Esophagus squamous epithelium (tissue), 5 donors: ENCODE measurements around the gene GSC. TPM values are rescaled to one million over a fixed set of nuclear protein-coding genes. Genes with fewer than 3 reads are reported as not detected.

Source experiments
- DNase-seq: peaks from one replicate; lab custom pipeline; 2025; lab: John Stamatoyannopoulos, UW
- H3K27ac ChIP-seq, 4 donors: fragments of 200-600 bp; sonication (generic); one replicate each; pipeline ENCODE4 v1.5.1; 2016 to 2019; ENCODE audit warnings: mild to moderate bottlenecking in 1 of 4
- H3K27me3 ChIP-seq, 4 donors: fragments of 200-600 bp; sonication (generic); 1 replicate in 3 of 4; 2 replicates in 1 of 4; pipeline versions ENCODE4 v1.5.1 to v1.6.0; 2017 to 2021; ENCODE audit warnings: antibody characterized with exemption in 1 of 4
- H3K36me3 ChIP-seq, 3 donors: fragments of 200-600 bp; sonication (generic); one replicate each; pipeline ENCODE4 v1.5.1; 2016 to 2019
- H3K4me1 ChIP-seq, 3 donors: fragments of 200-600 bp; sonication (generic); one replicate each; pipeline ENCODE4 v1.5.1; 2017 to 2019
- H3K4me3 ChIP-seq, 4 donors: fragments of 200-600 bp; sonication (generic); 1 replicate in 3 of 4; 2 replicates in 1 of 4; pipeline ENCODE4 v1.5.1; 2016 to 2019; ENCODE audit warnings: mild to moderate bottlenecking in 2 of 4, moderate library complexity in 1 of 4
- H3K9me3 ChIP-seq, 3 donors: fragments of 200-600 bp; sonication (generic); one replicate each; pipeline ENCODE4 v1.5.1; 2016 to 2019
- CTCF ChIP-seq, 6 experiments: fragments of 450-650 bp in 4 of 6; fragments of 200-600 bp in 2 of 6; sonication (generic) in 2 of 6; IDR thresholded peaks; one replicate each; pipeline ENCODE4 v1.5.1; 2016 to 2019; ENCODE audit warnings: antibody characterized with exemption in 6 of 6, mild to moderate bottlenecking in 4 of 6, moderate library complexity in 4 of 6
- POLR2A ChIP-seq, 4 donors: fragments of 450-650 bp; IDR thresholded peaks; one replicate each; pipeline ENCODE4 v1.6.1; 2017; ENCODE audit warnings: antibody characterized with exemption in 4 of 4, mild to moderate bottlenecking in 4 of 4, moderate library complexity in 3 of 4
- WGBS, 2 donors: methylation state at CpG; one replicate each; pipeline ENCODE4 v1.1.5; 2018; 5-methylcytosine and 5-hydroxymethylcytosine counted together
- intact Hi-C: fragments of 100-400 bp; cut with DNase I; formaldehyde crosslinking; loops from one replicate; pipeline ENCODE4 v1.15.0; 2022
- total RNA-seq, 4 donors: library from RNA; depleted of rRNA; stranded (reverse); fragments of >200 nt; gene quantifications; one replicate each; pipeline ENCODE4 v1.1.0, GENCODE V29; 2016
- donor health status: DM: yes; HTN: yes; CAD: no.

GSC gene
- total RNA-seq, 4 donors from 2014 or later: 0.38 TPM; not detected in 3

GRCh38 chr14:94768141-94768520, 1.8 kb downstream of the GSC start:
- TF ChIP-seq POLR2A (IDR thresholded peaks at IDR 0.05) (no peak), CTCF (IDR thresholded peaks at IDR 0.05) (no peak)
- intact Hi-C loops: no loop called here
- Histone ChIP-seq H3K4me3 (peak overlapping the region in 3 of 4 donors; percentile 48 to 73 (median 53)), H3K27ac (no peak overlapping the region), H3K4me1 (peaks cover 21 to 46% (median 23%) of the 10 kb centered on the region in 3 donors), H3K27me3 (peaks cover 21 to 100% (median 44%) of the 10 kb centered on the region in 4 donors), H3K9me3 (no peaks in the 10 kb centered on the region), H3K36me3 (no peaks in the 10 kb centered on the region)
- no peak for DNase-seq
- 5 to 7% methylated on average over 24 to 26 of the region's 26 CpGs for WGBS, 2 donors

GRCh38 chr14:94767321-94767878, 2.5 kb downstream of the GSC start:
- Histone ChIP-seq H3K27me3 (peaks cover 14 to 100% (median 41%) of the 10 kb centered on the region in 4 donors), H3K4me3 (no peak overlapping the region), H3K27ac (no peak overlapping the region), H3K9me3 (no peaks in the 10 kb centered on the region), H3K36me3 (no peaks in the 10 kb centered on the region), H3K4me1 (peaks cover 21 to 41% (median 23%) of the 10 kb centered on the region in 3 donors)
- 16 to 36% methylated on average over 6 to 9 of the region's 27 CpGs for WGBS, 2 donors
- intact Hi-C loops: no loop called here
- no peak for DNase-seq
- TF ChIP-seq CTCF (IDR thresholded peaks at IDR 0.05) (no peak), POLR2A (IDR thresholded peaks at IDR 0.05) (no peak)

GRCh38 chr14:94764573-94764972, 5.3 kb downstream of the GSC start:
- peaks cover 6 to 97% (median 22%) of the 10 kb centered on the region in 4 donors for H3K27me3 ChIP-seq
- H3K36me3 ChIP-seq: no peaks in the 10 kb centered on the region
- no peak overlapping the region for H3K4me3 ChIP-seq
- H3K4me1 ChIP-seq: peaks cover 14 to 23% (median 15%) of the 10 kb centered on the region in 3 donors
- no peak for TF ChIP-seq CTCF (IDR thresholded peaks at IDR 0.05)
- TF ChIP-seq POLR2A (IDR thresholded peaks at IDR 0.05): no peak
- H3K27ac ChIP-seq: no peak overlapping the region
- DNase-seq: no peak
- intact Hi-C loops: no loop called here
- H3K9me3 ChIP-seq: no peaks in the 10 kb centered on the region
- 65 to 73% methylated on average over 4 of the region's 7 CpGs for WGBS, 2 donors

- no peak overlapping the region for H3K4me3 ChIP-seq
- H3K27me3 ChIP-seq: peaks cover 4 to 88% (median 10%) of the 10 kb centered on the region in 4 donors
- no peak overlapping the region for H3K27ac ChIP-seq
- peaks cover 0 to 2% (median 0%) of the 10 kb centered on the region in 3 donors for H3K4me1 ChIP-seq
- TF ChIP-seq POLR2A (IDR thresholded peaks at IDR 0.05): no peak
- TF ChIP-seq CTCF (IDR thresholded peaks at IDR 0.05): no peak
- no peaks in the 10 kb centered on the region for H3K9me3 ChIP-seq
- no peaks in the 10 kb centered on the region for H3K36me3 ChIP-seq
- intact Hi-C loops: no loop called here
- DNase-seq: no peak
- 77 to 81% methylated on average over 7 of the region's 7 CpGs for WGBS, 2 donors
Observed at GRCh38 chr14:94762431-94762830, 7.5 kb downstream of the GSC start.

- Histone ChIP-seq H3K27ac (no peak overlapping the region), H3K9me3 (no peaks in the 10 kb centered on the region), H3K36me3 (no peaks in the 10 kb centered on the region), H3K27me3 (peaks cover under 1 to 85% (median 7%) of the 10 kb centered on the region in 4 donors), H3K4me3 (no peak overlapping the region), H3K4me1 (no peaks in the 10 kb centered on the region)
- no peak for DNase-seq
- TF ChIP-seq POLR2A (IDR thresholded peaks at IDR 0.05): no peak
- no peak for TF ChIP-seq CTCF (IDR thresholded peaks at IDR 0.05)
- 55 to 58% methylated on average over 7 of the region's 10 CpGs for WGBS, 2 donors
- intact Hi-C loops: no loop called here
Observed at GRCh38 chr14:94761997-94762377, 7.9 kb downstream of the GSC start.
